ENCODE results near the gene OR51A7.

OR51A7 gene

DNA sequence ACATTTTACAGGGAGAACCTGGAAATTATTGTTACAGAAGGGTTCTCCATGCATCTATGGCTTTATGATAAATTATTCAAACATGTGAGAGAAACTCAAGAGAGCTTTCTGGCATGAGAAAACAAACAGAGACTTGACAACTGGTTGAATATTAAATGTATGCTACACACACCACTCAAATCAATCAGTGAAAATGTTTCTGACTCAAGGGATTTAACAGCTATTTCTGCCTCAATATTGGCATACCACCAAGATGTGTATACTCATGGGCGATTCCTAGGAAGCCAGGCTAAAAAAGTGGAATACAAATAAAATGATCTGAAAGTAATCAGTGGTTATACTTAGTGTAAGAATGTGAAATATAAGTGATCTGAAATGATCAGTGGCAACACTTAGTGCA, 37.7 kb upstream of the OR51A7 start (continued):
- TF ChIP-seq, protein P1, sequence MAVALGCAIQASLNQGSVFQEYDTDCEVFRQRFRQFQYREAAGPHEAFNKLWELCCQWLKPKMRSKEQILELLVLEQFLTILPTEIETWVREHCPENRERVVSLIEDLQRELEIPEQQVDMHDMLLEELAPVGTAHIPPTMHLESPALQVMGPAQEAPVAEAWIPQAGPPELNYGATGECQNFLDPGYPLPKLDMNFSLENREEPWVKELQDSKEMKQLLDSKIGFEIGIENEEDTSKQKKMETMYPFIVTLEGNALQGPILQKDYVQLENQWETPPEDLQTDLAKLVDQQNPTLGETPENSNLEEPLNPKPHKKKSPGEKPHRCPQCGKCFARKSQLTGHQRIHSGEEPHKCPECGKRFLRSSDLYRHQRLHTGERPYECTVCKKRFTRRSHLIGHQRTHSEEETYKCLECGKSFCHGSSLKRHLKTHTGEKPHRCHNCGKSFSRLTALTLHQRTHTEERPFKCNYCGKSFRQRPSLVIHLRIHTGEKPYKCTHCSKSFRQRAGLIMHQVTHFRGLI (tag by site-specific recombination; IDR thresholded peaks at IDR 0.05) = no peak

DNA sequence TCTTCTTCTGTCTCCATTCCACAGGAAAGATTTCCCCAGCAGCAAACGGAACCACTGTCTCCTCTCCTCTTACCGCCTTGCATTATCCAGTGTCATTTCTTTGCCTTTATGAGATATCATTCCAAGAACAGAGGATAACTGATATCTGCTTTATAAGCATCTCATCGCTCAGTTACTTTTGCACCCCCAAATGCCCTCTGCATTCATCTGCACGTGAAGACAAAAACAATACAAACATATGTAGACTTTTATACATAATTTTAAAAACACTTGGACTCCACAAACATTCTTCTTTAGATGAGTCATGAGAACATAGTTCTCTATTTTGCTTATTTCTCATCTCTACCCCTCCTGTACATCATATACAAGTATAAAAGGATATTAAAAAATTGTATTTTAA, 22.4 kb upstream of the OR51A7 start:
- ChIA-PET CTCF (interaction anchor here (0.7 kb wide), 1 partner anchor 244 kb away, joined by 3 read pairs; the partner anchor contains the start of gene OR51D1), POLR2A (no interaction called here)
- H3K4me3 ChIP-seq (ENCODE audit: low read depth, low read length) = no peak overlapping the region
- no peaks in the 10 kb centered on the region for H3K4me1 ChIP-seq (ENCODE audit: control insufficient read depth, insufficient read depth, low read length)
- no peaks in the 10 kb centered on the region for H3K9me3 ChIP-seq (ENCODE audit: control insufficient read depth, insufficient read depth, low read depth, low read length)
- no peak for TF ChIP-seq ZNF48 (tag by site-specific recombination; IDR thresholded peaks at IDR 0.05)
- TF ChIP-seq HOXD13 (CRISPR knock-in tag; IDR thresholded peaks at IDR 0.05; ENCODE audit: borderline replicate concordance) = no peak
- TF ChIP-seq ZSCAN23 (tag by site-specific recombination; IDR thresholded peaks at IDR 0.05) = no peak
- no peak for TF ChIP-seq ZNF776 (tag by site-specific recombination; IDR thresholded peaks at IDR 0.05; ENCODE audit: borderline replicate concordance)
- TF ChIP-seq MYNN (tag by site-specific recombination; IDR thresholded peaks at IDR 0.05; ENCODE audit: borderline replicate concordance) = no peak
- TF ChIP-seq, protein P2, sequence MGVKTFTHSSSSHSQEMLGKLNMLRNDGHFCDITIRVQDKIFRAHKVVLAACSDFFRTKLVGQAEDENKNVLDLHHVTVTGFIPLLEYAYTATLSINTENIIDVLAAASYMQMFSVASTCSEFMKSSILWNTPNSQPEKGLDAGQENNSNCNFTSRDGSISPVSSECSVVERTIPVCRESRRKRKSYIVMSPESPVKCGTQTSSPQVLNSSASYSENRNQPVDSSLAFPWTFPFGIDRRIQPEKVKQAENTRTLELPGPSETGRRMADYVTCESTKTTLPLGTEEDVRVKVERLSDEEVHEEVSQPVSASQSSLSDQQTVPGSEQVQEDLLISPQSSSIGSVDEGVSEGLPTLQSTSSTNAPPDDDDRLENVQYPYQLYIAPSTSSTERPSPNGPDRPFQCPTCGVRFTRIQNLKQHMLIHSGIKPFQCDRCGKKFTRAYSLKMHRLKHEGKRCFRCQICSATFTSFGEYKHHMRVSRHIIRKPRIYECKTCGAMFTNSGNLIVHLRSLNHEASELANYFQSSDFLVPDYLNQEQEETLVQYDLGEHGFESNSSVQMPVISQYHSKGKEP (tag by site-specific recombination; IDR thresholded peaks at IDR 0.05) = no peak
- no peak for TF ChIP-seq WT1 (tag by site-specific recombination; IDR thresholded peaks at IDR 0.05)
- TF ChIP-seq, protein P3, sequence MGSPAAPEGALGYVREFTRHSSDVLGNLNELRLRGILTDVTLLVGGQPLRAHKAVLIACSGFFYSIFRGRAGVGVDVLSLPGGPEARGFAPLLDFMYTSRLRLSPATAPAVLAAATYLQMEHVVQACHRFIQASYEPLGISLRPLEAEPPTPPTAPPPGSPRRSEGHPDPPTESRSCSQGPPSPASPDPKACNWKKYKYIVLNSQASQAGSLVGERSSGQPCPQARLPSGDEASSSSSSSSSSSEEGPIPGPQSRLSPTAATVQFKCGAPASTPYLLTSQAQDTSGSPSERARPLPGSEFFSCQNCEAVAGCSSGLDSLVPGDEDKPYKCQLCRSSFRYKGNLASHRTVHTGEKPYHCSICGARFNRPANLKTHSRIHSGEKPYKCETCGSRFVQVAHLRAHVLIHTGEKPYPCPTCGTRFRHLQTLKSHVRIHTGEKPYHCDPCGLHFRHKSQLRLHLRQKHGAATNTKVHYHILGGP (tag by site-specific recombination; IDR thresholded peaks at IDR 0.05) = no peak
- no peak for TF ChIP-seq BCL11B (tag by site-specific recombination; IDR thresholded peaks at IDR 0.05; ENCODE audit: low read depth)
- TF ChIP-seq, protein P4, sequence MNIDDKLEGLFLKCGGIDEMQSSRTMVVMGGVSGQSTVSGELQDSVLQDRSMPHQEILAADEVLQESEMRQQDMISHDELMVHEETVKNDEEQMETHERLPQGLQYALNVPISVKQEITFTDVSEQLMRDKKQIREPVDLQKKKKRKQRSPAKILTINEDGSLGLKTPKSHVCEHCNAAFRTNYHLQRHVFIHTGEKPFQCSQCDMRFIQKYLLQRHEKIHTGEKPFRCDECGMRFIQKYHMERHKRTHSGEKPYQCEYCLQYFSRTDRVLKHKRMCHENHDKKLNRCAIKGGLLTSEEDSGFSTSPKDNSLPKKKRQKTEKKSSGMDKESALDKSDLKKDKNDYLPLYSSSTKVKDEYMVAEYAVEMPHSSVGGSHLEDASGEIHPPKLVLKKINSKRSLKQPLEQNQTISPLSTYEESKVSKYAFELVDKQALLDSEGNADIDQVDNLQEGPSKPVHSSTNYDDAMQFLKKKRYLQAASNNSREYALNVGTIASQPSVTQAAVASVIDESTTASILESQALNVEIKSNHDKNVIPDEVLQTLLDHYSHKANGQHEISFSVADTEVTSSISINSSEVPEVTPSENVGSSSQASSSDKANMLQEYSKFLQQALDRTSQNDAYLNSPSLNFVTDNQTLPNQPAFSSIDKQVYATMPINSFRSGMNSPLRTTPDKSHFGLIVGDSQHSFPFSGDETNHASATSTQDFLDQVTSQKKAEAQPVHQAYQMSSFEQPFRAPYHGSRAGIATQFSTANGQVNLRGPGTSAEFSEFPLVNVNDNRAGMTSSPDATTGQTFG (tag by site-specific recombination; IDR thresholded peaks at IDR 0.05; ENCODE audit: borderline replicate concordance) = no peak
- TF ChIP-seq ZNF202 (tag by site-specific recombination; IDR thresholded peaks at IDR 0.05; ENCODE audit: borderline replicate concordance) = no peak
- no peak for TF ChIP-seq GFI1B (tag by site-specific recombination; IDR thresholded peaks at IDR 0.05)
- TF ChIP-seq ZNF366 (tag by site-specific recombination; conservative IDR thresholded peaks at IDR 0.05) = no peak
- TF ChIP-seq SP7 (tag by site-specific recombination; IDR thresholded peaks at IDR 0.05) = no peak
- TF ChIP-seq, protein P5, sequence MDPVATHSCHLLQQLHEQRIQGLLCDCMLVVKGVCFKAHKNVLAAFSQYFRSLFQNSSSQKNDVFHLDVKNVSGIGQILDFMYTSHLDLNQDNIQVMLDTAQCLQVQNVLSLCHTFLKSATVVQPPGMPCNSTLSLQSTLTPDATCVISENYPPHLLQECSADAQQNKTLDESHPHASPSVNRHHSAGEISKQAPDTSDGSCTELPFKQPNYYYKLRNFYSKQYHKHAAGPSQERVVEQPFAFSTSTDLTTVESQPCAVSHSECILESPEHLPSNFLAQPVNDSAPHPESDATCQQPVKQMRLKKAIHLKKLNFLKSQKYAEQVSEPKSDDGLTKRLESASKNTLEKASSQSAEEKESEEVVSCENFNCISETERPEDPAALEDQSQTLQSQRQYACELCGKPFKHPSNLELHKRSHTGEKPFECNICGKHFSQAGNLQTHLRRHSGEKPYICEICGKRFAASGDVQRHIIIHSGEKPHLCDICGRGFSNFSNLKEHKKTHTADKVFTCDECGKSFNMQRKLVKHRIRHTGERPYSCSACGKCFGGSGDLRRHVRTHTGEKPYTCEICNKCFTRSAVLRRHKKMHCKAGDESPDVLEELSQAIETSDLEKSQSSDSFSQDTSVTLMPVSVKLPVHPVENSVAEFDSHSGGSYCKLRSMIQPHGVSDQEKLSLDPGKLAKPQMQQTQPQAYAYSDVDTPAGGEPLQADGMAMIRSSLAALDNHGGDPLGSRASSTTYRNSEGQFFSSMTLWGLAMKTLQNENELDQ (tag by site-specific recombination; IDR thresholded peaks at IDR 0.05; ENCODE audit: low read depth) = no peak
- TF ChIP-seq, protein P6, sequence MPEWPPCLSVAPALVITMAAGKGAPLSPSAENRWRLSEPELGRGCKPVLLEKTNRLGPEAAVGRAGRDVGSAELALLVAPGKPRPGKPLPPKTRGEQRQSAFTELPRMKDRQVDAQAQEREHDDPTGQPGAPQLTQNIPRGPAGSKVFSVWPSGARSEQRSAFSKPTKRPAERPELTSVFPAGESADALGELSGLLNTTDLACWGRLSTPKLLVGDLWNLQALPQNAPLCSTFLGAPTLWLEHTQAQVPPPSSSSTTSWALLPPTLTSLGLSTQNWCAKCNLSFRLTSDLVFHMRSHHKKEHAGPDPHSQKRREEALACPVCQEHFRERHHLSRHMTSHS (tag by site-specific recombination; IDR thresholded peaks at IDR 0.05) = no peak
- no peak for TF ChIP-seq ZNF624 (tag by site-specific recombination; IDR thresholded peaks at IDR 0.05)
- TF ChIP-seq, protein P7, sequence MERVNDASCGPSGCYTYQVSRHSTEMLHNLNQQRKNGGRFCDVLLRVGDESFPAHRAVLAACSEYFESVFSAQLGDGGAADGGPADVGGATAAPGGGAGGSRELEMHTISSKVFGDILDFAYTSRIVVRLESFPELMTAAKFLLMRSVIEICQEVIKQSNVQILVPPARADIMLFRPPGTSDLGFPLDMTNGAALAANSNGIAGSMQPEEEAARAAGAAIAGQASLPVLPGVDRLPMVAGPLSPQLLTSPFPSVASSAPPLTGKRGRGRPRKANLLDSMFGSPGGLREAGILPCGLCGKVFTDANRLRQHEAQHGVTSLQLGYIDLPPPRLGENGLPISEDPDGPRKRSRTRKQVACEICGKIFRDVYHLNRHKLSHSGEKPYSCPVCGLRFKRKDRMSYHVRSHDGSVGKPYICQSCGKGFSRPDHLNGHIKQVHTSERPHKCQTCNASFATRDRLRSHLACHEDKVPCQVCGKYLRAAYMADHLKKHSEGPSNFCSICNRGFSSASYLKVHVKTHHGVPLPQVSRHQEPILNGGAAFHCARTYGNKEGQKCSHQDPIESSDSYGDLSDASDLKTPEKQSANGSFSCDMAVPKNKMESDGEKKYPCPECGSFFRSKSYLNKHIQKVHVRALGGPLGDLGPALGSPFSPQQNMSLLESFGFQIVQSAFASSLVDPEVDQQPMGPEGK (tag by site-specific recombination; IDR thresholded peaks at IDR 0.05) = no peak
- no peak for TF ChIP-seq ZNF785 (tag by site-specific recombination; IDR thresholded peaks at IDR 0.05)
- TF ChIP-seq ZNF184 (tag by site-specific recombination; IDR thresholded peaks at IDR 0.05) = no peak
- H3K36me3 ChIP-seq (ENCODE audit: control insufficient read depth in 2 of 2, insufficient read depth in 1 of 2, low read length in 2 of 2) = no peaks in the 10 kb centered on the region
- no peak overlapping the region for H3K27ac ChIP-seq (ENCODE audit: extremely low read depth, low read depth, low read length)

Data from HEK293 (cell line).